HK-2 (cell line): Measurements from ENCODE around the gene ME3.

Source experiments
- DNase-seq: peaks from one replicate; pipeline ENCODE4 v3.0.0-alpha.2; 2018; ENCODE audit not compliant: unreplicated experiment

ME3 gene

GRCh38 chr11:86692746-86693145 lies 20.3 kb upstream of the ME3 start:
- DNase-seq, result no peak

- no peak for DNase-seq
Observed at GRCh38 chr11:86692317-86692716, 19.9 kb upstream of the ME3 start.

- DNase-seq, result peak; percentile 58
Observed at GRCh38 chr11:86688398-86689179, 16.2 kb upstream of the ME3 start.

- DNase-seq, result no peak
Observed at GRCh38 chr11:86687185-86687778, 14.9 kb upstream of the ME3 start.

- no peak for DNase-seq
Observed at GRCh38 chr11:86686531-86686930, 14.1 kb upstream of the ME3 start.

- no peak for DNase-seq
Observed at GRCh38 chr11:86681483-86681756, 9.0 kb upstream of the ME3 start.

GRCh38 chr11:86680716-86681482 lies 8.5 kb upstream of the ME3 start:
- no peak for DNase-seq

- peak; percentile 42 for DNase-seq
Observed at GRCh38 chr11:86678823-86679222, 6.4 kb upstream of the ME3 start.

- DNase-seq, result no peak
Observed at GRCh38 chr11:86678296-86678695, 5.9 kb upstream of the ME3 start.

GRCh38 chr11:86676533-86677154 lies 4.2 kb upstream of the ME3 start:
- DNase-seq, result no peak

- no peak for DNase-seq
Observed at GRCh38 chr11:86676010-86676409, 3.6 kb upstream of the ME3 start.

GRCh38 chr11:86675017-86675416 lies 2.6 kb upstream of the ME3 start:
- no peak for DNase-seq

- DNase-seq, result no peak
Observed at GRCh38 chr11:86673872-86674750, 1.7 kb upstream of the ME3 start.

- no peak for DNase-seq
Observed at GRCh38 chr11:86673055-86673843, 833 bp upstream of the ME3 start.

- DNase-seq, result peak; percentile 49
Observed at GRCh38 chr11:86671531-86672006, 847 bp downstream of the ME3 start.

GRCh38 chr11:86670911-86671310 lies 1.5 kb downstream of the ME3 start:
- no peak for DNase-seq

- no peak for DNase-seq
Observed at GRCh38 chr11:86670181-86670580, 2.2 kb downstream of the ME3 start.

- DNase-seq, result no peak
Observed at GRCh38 chr11:86669424-86669823, 3.0 kb downstream of the ME3 start.

- DNase-seq, result no peak
Observed at GRCh38 chr11:86668929-86669328, 3.5 kb downstream of the ME3 start.

GRCh38 chr11:86666193-86666592 lies 6.2 kb downstream of the ME3 start:
- DNase-seq, result no peak

GRCh38 chr11:86664930-86665329 lies 7.5 kb downstream of the ME3 start:
- DNase-seq, result no peak
